GM18867 (cell line): ENCODE results near the gene CDK5RAP2.
A peak's percentile ranks its signal among the peaks of the same experiment; 100 is the strongest.
"Not testable (repeated sequence)": the region's sequence is repeated elsewhere in the genome, so short reads cannot be mapped to it uniquely, and the experiment has no call there.

ENCODE experiments used
- ATAC-seq: cut with Tn5 transposase; IDR thresholded peaks from one replicate; pipeline ENCODE4 v1.9.1; 2021; ENCODE audit warnings: mild to moderate bottlenecking, moderate library complexity; ENCODE audit not compliant: unreplicated experiment

The CDK5RAP2 gene

GRCh38 chr9:120515996-120516395 is 64.0 kb downstream of the CDK5RAP2 start:
- ATAC-seq = not testable (repeated sequence)

- ATAC-seq = not testable (repeated sequence)
These were observed 64.5 kb downstream of the CDK5RAP2 start for GRCh38 chr9:120515481-120515880.

- no peak for ATAC-seq
These were observed 65.6 kb downstream of the CDK5RAP2 start for GRCh38 chr9:120514405-120514804.

- ATAC-seq = no peak
These were observed 66.1 kb downstream of the CDK5RAP2 start for GRCh38 chr9:120513825-120514396.

- ATAC-seq = no peak
These were observed 69.2 kb downstream of the CDK5RAP2 start for GRCh38 chr9:120510816-120511215.

GRCh38 chr9:120507936-120508510 is 71.9 kb downstream of the CDK5RAP2 start:
- ATAC-seq = no peak

GRCh38 chr9:120505186-120505585 is 74.8 kb downstream of the CDK5RAP2 start:
- ATAC-seq = no peak

- ATAC-seq = no peak
These were observed 79.2 kb downstream of the CDK5RAP2 start for GRCh38 chr9:120500733-120501132.

- not testable (repeated sequence) for ATAC-seq
These were observed 82.1 kb downstream of the CDK5RAP2 start for GRCh38 chr9:120497865-120498264.

GRCh38 chr9:120496438-120496837 is 83.5 kb downstream of the CDK5RAP2 start:
- not testable (repeated sequence) for ATAC-seq

GRCh38 chr9:120490888-120491595 is 88.9 kb downstream of the CDK5RAP2 start:
- ATAC-seq = peak; percentile 91

- no peak for ATAC-seq
These were observed 93.1 kb downstream of the CDK5RAP2 start for GRCh38 chr9:120486835-120487234.

GRCh38 chr9:120486347-120486746 is 93.6 kb downstream of the CDK5RAP2 start:
- ATAC-seq = no peak

- ATAC-seq = no peak
These were observed 94.2 kb downstream of the CDK5RAP2 start for GRCh38 chr9:120485788-120486187.

GRCh38 chr9:120484162-120484561 is 95.8 kb downstream of the CDK5RAP2 start:
- no peak for ATAC-seq

- ATAC-seq = no peak
These were observed 97.4 kb downstream of the CDK5RAP2 start for GRCh38 chr9:120482424-120483186.

- ATAC-seq = no peak
These were observed 98.1 kb downstream of the CDK5RAP2 start for GRCh38 chr9:120481846-120482245.

GRCh38 chr9:120481248-120481647 is 98.7 kb downstream of the CDK5RAP2 start:
- no peak for ATAC-seq

GRCh38 chr9:120480707-120481106 is 99.3 kb downstream of the CDK5RAP2 start:
- no peak for ATAC-seq

GRCh38 chr9:120478208-120478607 is 101.8 kb downstream of the CDK5RAP2 start:
- ATAC-seq = no peak

GRCh38 chr9:120477534-120478001 is 102.4 kb downstream of the CDK5RAP2 start:
- ATAC-seq = no peak
